Embryonic facial prominence (tissue), 1 donor: ENCODE results near the gene PTPRJ.
"Not testable (repeated sequence)": the region's sequence is repeated elsewhere in the genome, so short reads cannot be mapped to it uniquely, and the experiment has no call there.

ENCODE experiments used
- DNase-seq: peaks from one replicate; pipeline ENCODE4 v3.0.0-alpha.2; 2016; ENCODE audit errors: extremely low spot score

PTPRJ gene

DNA sequence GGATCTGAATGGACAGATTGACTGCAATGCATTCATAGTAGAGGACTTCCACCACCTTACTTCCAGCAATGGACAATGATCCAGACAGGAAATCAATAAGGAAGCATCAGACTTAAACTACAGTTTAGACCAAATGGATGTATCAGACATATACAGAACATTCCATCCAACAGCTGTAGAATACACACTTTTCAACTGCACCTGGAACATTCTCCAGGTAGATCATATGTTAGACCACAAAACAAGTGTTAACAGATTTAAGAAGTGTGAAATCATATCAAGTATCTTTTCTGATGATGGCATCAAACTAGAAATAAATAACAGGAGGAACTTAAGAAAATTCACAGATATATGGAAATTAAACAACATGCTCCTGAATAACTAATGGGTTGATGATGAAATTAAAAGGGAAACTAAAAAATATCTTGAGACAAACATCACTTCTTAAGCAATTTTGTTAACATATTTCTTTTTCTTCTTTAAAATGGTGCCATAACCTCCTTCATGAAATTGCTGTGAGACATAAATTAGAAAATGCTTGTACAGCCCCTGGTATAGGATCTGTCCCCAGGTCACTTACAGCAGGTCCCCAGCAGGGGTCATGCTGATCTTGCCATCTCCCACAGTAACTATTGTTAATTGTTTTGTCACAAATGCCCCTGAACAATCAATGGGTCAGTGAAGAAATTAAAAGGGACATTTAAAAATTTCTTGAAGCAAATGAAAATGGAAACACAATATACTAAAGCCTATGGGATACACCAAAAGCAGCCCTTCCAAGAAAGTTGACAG is 136.3 kb downstream of the PTPRJ start:
- DNase-seq, result no peak

GRCh38 chr11:48122246-48122645 is 141.9 kb downstream of the PTPRJ start:
- DNase-seq, result no peak

GRCh38 chr11:48122656-48123055 is 142.3 kb downstream of the PTPRJ start:
- DNase-seq, result no peak

- no peak for DNase-seq
These were observed 143.0 kb downstream of the PTPRJ start for GRCh38 chr11:48123254-48123875.

DNA sequence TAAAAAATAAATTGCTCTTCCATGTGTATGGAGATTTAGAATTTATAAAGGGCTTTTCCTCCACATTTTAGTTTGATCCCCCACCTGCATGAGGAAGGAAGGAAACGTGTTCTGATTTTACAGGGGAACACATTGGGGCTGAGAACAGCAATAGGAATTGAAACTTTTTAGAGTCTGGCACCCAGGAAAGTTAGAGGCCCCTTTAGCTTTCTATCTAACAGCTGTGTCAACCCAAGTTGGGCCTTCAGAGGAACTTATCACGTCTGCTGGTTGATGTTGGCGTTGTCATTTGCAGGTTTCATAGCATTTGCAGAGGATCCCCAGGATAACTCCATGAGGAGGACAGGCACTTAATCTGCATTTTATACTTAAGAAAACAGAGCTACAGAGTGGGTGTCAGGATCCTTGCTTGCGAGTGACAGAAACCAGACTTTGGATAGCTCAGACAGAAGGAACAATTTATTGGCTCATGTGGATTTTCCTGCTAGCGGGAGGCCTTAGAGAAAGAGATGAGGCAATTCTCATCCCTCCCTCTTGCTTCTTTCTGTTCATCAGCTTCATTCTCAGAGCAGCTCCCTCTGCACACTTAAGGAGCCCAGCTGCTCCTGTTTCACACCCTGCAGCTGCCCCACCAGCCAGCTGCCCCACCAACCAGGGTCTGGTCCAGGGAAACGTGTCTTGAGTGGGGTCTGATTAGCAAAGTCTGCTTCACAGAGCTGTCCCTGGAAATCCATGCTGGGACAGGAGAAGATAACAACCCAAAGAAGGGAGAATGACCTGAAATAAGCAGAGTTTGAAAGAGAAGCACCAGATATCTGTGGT is 143.8 kb downstream of the PTPRJ start:
- DNase-seq, result no peak

- no peak for DNase-seq
These were observed 144.5 kb downstream of the PTPRJ start for GRCh38 chr11:48124880-48125279.

DNA sequence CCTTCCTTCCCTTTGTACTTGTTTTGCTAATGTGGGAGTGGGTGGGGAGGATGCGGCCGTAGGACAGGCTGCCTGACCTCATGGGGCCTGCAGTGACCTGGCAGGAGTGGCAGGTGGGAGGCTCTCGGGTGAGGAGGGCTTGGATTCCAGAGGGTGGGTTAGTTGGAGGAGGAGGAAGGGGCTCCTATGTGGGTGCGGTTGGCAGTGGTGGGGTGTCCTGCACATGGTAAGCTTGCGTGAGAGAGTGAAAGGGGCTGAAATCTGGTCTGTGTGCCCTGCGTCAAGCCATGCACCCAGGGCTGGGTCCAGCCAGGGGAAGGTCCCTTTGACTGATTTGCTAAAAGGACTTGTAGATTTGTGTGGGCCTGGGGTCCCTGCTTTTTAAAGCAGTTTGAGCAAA is 145.5 kb downstream of the PTPRJ start:
- DNase-seq, result no peak

- DNase-seq, result no peak
These were observed 147.3 kb downstream of the PTPRJ start for GRCh38 chr11:48127521-48128183.

- no peak for DNase-seq
These were observed 149.5 kb downstream of the PTPRJ start for GRCh38 chr11:48129697-48130395.

GRCh38 chr11:48134221-48134922 is 154.0 kb downstream of the PTPRJ start:
- DNase-seq, result no peak

DNA sequence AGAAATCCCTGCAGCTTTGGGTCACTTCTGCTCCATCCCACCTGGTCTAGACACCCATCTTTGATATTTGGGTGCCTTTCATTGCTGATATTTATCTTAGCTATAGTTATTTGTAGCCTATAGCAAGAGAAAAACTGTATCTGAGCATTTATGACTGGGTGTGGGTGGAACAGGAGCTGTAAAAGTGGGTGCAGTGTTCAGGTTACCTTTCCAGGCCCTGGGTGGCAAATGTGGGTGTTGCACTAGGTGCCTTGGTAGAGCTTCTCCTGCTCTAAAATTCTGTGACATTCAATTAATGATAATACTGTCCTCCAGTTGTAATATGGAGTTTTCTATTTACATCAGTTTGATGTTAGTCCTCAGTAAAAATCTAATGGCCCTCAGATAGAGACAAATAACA is 157.9 kb downstream of the PTPRJ start:
- DNase-seq, result no peak

- DNase-seq, result not testable (repeated sequence)
These were observed 159.5 kb downstream of the PTPRJ start for GRCh38 chr11:48139896-48140295.

GRCh38 chr11:48141475-48142122 is 161.2 kb downstream of the PTPRJ start:
- no peak for DNase-seq

GRCh38 chr11:48142889-48143288 is 162.5 kb downstream of the PTPRJ start:
- no peak for DNase-seq

DNA sequence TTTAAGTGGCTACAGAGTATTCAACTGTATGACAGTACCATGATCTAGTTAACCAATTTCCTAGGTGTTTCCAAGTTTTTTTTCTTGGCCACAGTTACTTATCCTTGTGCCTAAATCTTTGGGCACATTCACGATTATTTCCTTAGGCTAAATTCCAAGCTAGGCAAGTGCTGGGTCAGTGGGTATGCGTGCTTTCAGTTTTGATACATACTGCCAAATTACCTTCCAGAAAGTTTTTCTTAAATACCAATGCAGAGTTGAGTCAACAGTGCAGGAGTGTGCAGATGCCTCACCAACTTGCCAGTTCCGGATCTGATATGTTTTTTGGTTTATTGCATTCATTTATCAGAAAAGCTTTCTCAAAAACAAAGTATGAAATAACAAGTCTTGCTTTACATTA is 168.4 kb downstream of the PTPRJ start:
- DNase-seq, result no peak

DNA sequence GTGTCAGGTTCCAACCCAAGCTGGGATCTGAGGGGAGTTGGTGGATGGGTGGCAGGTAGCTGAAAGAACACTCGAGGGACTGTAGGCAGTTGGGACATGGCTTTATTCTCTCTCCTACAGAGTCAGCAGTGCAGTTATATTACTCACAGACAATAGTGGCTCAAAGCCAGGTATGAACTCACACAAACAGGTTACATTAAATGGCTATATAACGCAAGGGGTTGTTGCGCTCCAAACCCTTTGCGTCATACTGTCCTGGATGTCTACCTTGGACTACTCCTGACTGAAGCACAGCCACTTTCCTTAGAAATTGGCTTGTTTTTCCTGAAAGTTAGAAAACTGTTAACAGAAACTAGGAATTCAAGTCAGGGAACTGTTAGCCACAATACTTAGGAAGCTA is 169.9 kb downstream of the PTPRJ start:
- no peak for DNase-seq

GRCh38 chr11:48154151-48154550 is 173.8 kb downstream of the PTPRJ start:
- DNase-seq, result no peak

DNA sequence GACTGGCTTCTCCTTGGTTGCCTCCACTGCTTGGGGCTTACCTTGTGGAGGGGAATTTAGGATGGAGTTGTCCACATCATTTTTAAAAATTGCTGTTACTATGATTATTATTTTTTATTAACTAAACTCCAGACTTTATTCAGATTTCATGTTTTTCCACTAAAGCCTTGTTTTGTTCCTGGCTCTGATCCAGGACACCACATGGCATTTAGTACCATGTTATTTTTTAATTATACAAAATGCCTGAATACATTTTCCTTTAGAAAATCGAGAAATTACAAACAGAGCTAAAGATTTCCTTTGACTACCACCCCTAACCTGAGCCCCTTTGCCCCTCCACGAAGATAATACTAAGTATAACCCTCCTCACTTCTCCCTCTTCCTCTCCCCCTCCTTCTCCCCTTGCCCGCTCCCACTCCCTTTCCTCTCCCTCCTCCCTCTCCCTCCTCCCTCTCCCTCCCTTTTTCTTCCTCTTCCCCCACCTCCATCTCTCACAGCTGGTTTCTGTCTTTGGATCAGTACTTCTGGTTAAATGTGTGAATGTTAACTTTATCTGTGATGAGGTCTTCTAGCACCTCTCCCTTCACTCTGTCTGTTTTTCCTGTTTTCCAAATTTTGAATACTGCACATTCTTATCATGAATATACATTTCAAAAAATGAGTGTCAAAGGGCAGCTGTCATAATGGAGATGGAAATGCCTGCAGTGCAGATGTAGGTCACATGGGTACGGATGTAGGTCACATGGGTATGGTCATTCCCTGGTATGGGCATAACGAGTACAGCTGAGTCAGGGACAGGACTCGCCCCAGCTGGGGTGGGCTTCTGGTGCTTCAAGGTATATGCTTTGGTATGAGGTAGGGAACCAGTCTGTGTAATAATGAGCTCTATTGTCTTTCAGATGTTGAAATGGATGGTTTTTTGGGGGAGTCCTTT is 181.9 kb downstream of the PTPRJ start:
- DNase-seq, result no peak

DNA sequence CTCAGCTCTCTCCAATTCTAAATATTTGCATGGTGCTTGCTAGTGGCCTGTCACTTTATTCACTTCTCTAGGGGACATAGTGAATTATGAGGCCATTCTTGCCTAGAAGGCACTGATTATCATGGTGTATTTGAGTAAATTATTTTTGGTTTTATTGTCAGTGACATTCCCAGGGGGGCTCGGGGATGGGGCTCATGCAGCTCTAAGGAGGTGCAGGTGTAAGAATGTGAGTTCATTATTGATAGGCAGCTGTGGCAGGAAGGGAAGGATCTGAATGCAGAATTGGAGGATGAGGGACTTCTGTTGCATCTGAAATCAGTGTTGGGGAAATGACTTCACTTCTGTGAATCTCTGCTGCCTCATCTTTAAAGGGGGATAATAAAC is 182.5 kb downstream of the PTPRJ start:
- DNase-seq, result no peak
